Neural progenitor cell (in vitro differentiated cells): ENCODE measurements around the gene LSM3. TPM values are rescaled to one million over a fixed set of nuclear protein-coding genes. Genes with fewer than 3 reads are reported as not detected.

Source experiments
- DNase-seq: peaks from one replicate; pipeline ENCODE4 v3.0.0-alpha.2; 2016; ENCODE audit warnings: low spot score
- H2AFZ ChIP-seq: fragments of 200-600 bp; sonication (generic); replicated peaks from 2 replicates; pipeline ENCODE4 v1.6.1; 2016; ENCODE audit warnings: antibody characterized with exemption
- H3F3A ChIP-seq: fragments of 200-600 bp; sonication (generic); 2 replicates; pipeline ENCODE4 v1.6.1; 2016; ENCODE audit warnings: antibody characterized with exemption, low read depth
- H3K27ac ChIP-seq: fragments of 200-600 bp; sonication (generic); 2 replicates; pipeline ENCODE4 v1.5.1; 2016; ENCODE audit warnings: mild to moderate bottlenecking
- H3K27me3 ChIP-seq: fragments of 200-600 bp; sonication (generic); 2 replicates; pipeline ENCODE4 v1.6.1; 2016; ENCODE audit warnings: mild to moderate bottlenecking, moderate library complexity
- H3K36me3 ChIP-seq: fragments of 200-600 bp; sonication (generic); 2 replicates; pipeline ENCODE4 v1.5.1; 2016
- H3K4me1 ChIP-seq: fragments of 200-600 bp; sonication (generic); 2 replicates; pipeline ENCODE4 v1.6.1; 2016; ENCODE audit warnings: mixed run types
- H3K4me2 ChIP-seq: fragments of 200-600 bp; sonication (generic); 2 replicates; pipeline ENCODE4 v1.6.1; 2016
- H3K4me3 ChIP-seq: fragments of 200-600 bp; sonication (generic); 2 replicates; pipeline ENCODE4 v1.5.1; 2016
- H3K79me2 ChIP-seq: fragments of 200-600 bp; sonication (generic); 2 replicates; pipeline ENCODE4 v1.6.1; 2016; ENCODE audit warnings: low read depth
- H3K9ac ChIP-seq: fragments of 200-600 bp; sonication (generic); 2 replicates; pipeline ENCODE4 v1.6.1; 2016
- H3K9me3 ChIP-seq: fragments of 200-600 bp; sonication (generic); 2 replicates; pipeline ENCODE4 v1.5.1; 2016; ENCODE audit warnings: low read depth
- H4K20me1 ChIP-seq: fragments of 200-600 bp; sonication (generic); 2 replicates; pipeline ENCODE4 v1.6.1; 2016; ENCODE audit warnings: low read depth
- H3K27ac Mint-ChIP-seq: 3 replicates; pipeline ENCODE4 v1.8.0; 2021; ENCODE audit warnings: mixed read lengths
- H3K27me3 Mint-ChIP-seq: 2 replicates; pipeline ENCODE4 v1.8.0; 2022; ENCODE audit warnings: low read depth, mild to moderate bottlenecking, inconsistent platforms, moderate library complexity, mixed read lengths; ENCODE audit not compliant: insufficient read depth
- H3K36me3 Mint-ChIP-seq: 3 replicates; pipeline ENCODE4 v1.8.0; 2021; ENCODE audit warnings: mixed read lengths
- H3K4me1 Mint-ChIP-seq: 3 replicates; pipeline ENCODE4 v1.8.0; 2021; ENCODE audit warnings: mixed read lengths
- H3K4me3 Mint-ChIP-seq: 3 replicates; pipeline ENCODE4 v1.8.0; 2021; ENCODE audit warnings: mild to moderate bottlenecking, moderate library complexity, mixed read lengths
- H3K9me3 Mint-ChIP-seq: 3 replicates; pipeline ENCODE4 v1.8.0; 2020; ENCODE audit warnings: mixed read lengths
- CTCF ChIP-seq: fragments of 200-600 bp; sonication (generic); IDR thresholded peaks from 2 replicates; pipeline ENCODE4 v1.5.1; 2017; ENCODE audit warnings: antibody characterized with exemption, mild to moderate bottlenecking
- EZH2 ChIP-seq: fragments of 200-600 bp; sonication (generic); IDR thresholded peaks from 2 replicates; pipeline ENCODE4 v1.6.1; 2017; ENCODE audit warnings: antibody characterized with exemption, mild to moderate bottlenecking, moderate library complexity
- EZH2phosphoT487 ChIP-seq: fragments of 200-600 bp; sonication (generic); IDR thresholded peaks from 2 replicates; pipeline ENCODE4 v1.6.1; 2017; ENCODE audit warnings: antibody characterized with exemption
- total RNA-seq: library from RNA; depleted of rRNA; stranded (reverse); fragments of >200 nt; gene quantifications from 2 replicates; pipeline ENCODE4 v1.2.3, GENCODE V29; 2015; ENCODE audit warnings: low replicate concordance

LSM3 gene
- total RNA-seq, 1 donor from 2014 or later = 36.2 TPM

- Mint-ChIP-seq H3K4me3 (no peak overlapping the region), H3K27ac (peak overlapping the region; percentile 90)
- TF ChIP-seq EZH2 (no peak), EZH2phosphoT487 (no peak), CTCF (no peak)
These were observed 31.6 kb upstream of the LSM3 start for GRCh38 chr3:14147066-14147435.

GRCh38 chr3:14147617-14148016 lies 31.0 kb upstream of the LSM3 start:
- Mint-ChIP-seq H3K36me3 (peaks cover 17% of the 10 kb centered on the region), H3K4me3 (no peak overlapping the region), H3K4me1 (peaks cover 21% of the 10 kb centered on the region), H3K27me3 (peaks cover 4% of the 10 kb centered on the region), H3K9me3 (no peaks in the 10 kb centered on the region), H3K27ac (no peak overlapping the region)
- Histone ChIP-seq H3K4me1 (no peaks in the 10 kb centered on the region), H3K4me2 (no peak overlapping the region), H3K27ac (no peak overlapping the region), H3K36me3 (no peaks in the 10 kb centered on the region), H3K79me2 (no peaks in the 10 kb centered on the region), H3F3A (no peaks in the 10 kb centered on the region), H3K9me3 (no peaks in the 10 kb centered on the region), H3K9ac (no peak overlapping the region), H2AFZ (no peak overlapping the region), H3K4me3 (no peak overlapping the region), H4K20me1 (no peaks in the 10 kb centered on the region), H3K27me3 (no peaks in the 10 kb centered on the region)
- no peak for TF ChIP-seq EZH2
- TF ChIP-seq CTCF = no peak
- no peak for TF ChIP-seq EZH2phosphoT487
- no peak for DNase-seq

More at GRCh38 chr3:14147066-14147435, 31.6 kb upstream of the LSM3 start:
- Histone ChIP-seq H3K9me3 (no peaks in the 10 kb centered on the region), H2AFZ (no peak overlapping the region), H3K27me3 (no peaks in the 10 kb centered on the region), H3K4me3 (no peak overlapping the region), H3K4me2 (no peak overlapping the region), H3K36me3 (no peaks in the 10 kb centered on the region), H3K4me1 (no peaks in the 10 kb centered on the region), H3F3A (no peaks in the 10 kb centered on the region), H3K79me2 (no peaks in the 10 kb centered on the region), H4K20me1 (no peaks in the 10 kb centered on the region), H3K27ac (no peak overlapping the region), H3K9ac (no peak overlapping the region)
- H3K36me3 Mint-ChIP-seq = peaks cover 20% of the 10 kb centered on the region
- H3K27me3 Mint-ChIP-seq = peaks cover 4% of the 10 kb centered on the region
- H3K9me3 Mint-ChIP-seq = no peaks in the 10 kb centered on the region
- DNase-seq = no peak
- peaks cover 21% of the 10 kb centered on the region for H3K4me1 Mint-ChIP-seq

DNA sequence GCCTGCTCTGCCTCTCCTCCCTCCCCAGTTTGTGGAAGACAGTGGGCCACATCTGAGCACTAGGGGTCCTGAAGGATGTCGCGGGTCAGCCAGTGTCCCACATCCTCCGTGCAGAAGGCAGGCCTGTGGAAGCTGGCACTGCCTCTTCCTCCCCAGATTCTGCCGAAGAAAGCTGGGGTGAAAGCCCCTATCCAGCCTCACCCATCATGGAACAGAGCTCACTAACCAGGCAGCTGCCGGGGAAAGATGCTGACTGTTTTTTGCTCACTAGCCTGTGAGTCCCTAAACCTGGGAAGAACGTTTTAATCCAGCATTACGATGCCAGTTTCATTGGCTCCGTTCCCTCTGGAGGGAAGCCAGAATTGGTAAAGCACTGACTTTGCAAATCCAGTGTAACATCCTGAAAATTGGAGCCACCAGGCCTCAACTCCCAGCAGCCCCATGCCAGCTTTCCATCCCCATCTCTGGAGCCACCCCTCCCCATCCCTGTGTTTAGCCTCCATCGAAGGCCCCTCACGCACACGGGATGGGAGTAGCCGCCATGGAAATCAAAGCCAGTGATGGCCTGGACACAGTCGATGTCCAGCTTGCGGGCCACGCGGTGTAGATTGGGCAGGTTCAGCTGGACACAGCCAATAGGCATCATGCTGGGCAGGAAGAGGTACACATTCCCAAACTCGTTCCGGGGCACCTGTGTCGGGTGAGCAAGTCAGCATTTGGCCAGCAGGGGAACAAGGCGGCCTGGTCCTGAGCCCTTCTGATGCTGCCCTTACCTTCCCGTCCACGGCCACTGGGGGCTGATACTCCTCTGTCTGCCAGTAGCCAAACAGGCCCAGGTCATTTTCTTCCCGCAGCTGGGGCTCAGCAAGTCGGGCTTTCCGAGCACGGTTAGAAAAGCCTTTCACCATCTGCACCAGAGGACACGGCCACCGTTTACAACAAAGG lies 30.3 kb upstream of the LSM3 start:
- no peaks in the 10 kb centered on the region for H3K27me3 ChIP-seq
- H4K20me1 ChIP-seq = no peaks in the 10 kb centered on the region
- H3F3A ChIP-seq = no peaks in the 10 kb centered on the region
- TF ChIP-seq EZH2 = no peak
- no peak for TF ChIP-seq EZH2phosphoT487
- peak; percentile 44 for TF ChIP-seq CTCF
- peaks cover 4% of the 10 kb centered on the region for H3K27me3 Mint-ChIP-seq
- H3K4me1 ChIP-seq = no peaks in the 10 kb centered on the region
- no peak overlapping the region for H3K4me2 ChIP-seq
- no peaks in the 10 kb centered on the region for H3K9me3 ChIP-seq
- DNase-seq = peak; percentile 55
- no peak overlapping the region for H3K4me3 Mint-ChIP-seq
- H3K36me3 Mint-ChIP-seq = peaks cover 20% of the 10 kb centered on the region
- H3K36me3 ChIP-seq = no peaks in the 10 kb centered on the region
- H2AFZ ChIP-seq = no peak overlapping the region
- no peaks in the 10 kb centered on the region for H3K79me2 ChIP-seq
- peaks cover 18% of the 10 kb centered on the region for H3K4me1 Mint-ChIP-seq
- H3K9me3 Mint-ChIP-seq = no peaks in the 10 kb centered on the region
- no peak overlapping the region for H3K9ac ChIP-seq
- H3K27ac Mint-ChIP-seq = no peak overlapping the region
- no peak overlapping the region for H3K27ac ChIP-seq
- H3K4me3 ChIP-seq = no peak overlapping the region
